ENCODE measurements around the gene NAGK.
"Not testable (repeated sequence)": the region's sequence is repeated elsewhere in the genome, so short reads cannot be mapped to it uniquely, and the experiment has no call there.

GRCh38 chr2:71036296-71036695 is 32.2 kb upstream of the NAGK start:
- not testable (repeated sequence) for TF ChIP-seq CTCF (IDR thresholded peaks at IDR 0.05); POLR2A (IDR thresholded peaks at IDR 0.05); POLR2AphosphoS5 (IDR thresholded peaks at IDR 0.05; ENCODE audit: insufficient read depth in 1 of 2, low read depth in 1 of 2)

Measured in vagina (tissue), 2 donors.